ENCODE results near the gene PSMB7. TPM values are rescaled to one million over a fixed set of nuclear protein-coding genes. Genes with fewer than 3 reads are reported as not detected.

PSMB7 gene
- total and polyA plus RNA-seq, 2 of the 8 experiments (the other 6 are each of a cell fraction or from before 2014, with no cell fraction given), result 222 to 357 TPM

DNA sequence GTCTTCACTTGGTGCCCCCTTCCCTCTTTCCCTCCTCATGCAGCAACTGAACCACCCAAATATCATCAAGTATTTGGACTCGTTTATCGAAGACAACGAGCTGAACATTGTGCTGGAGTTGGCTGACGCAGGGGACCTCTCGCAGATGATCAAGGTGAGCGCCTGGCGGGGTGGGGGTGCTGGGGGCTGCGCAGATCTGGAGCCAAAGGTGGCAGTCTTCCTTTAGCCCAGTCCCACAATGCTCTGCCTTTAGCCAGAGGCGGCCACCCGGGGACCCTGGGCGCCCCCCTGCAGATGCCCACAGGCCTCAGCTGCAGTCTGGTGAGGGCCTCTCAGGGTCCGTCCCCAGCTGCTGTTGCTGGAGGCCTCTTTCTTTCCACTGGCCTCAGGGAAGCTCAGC is 93.8 kb downstream of the PSMB7 start (continued):
- no peak for TF ChIP-seq CREB1 (IDR thresholded peaks at IDR 0.05)
- no peak for TF ChIP-seq NRF1 (IDR thresholded peaks at IDR 0.05; ENCODE audit: low read depth, low read length)
- TF ChIP-seq, protein P1, sequence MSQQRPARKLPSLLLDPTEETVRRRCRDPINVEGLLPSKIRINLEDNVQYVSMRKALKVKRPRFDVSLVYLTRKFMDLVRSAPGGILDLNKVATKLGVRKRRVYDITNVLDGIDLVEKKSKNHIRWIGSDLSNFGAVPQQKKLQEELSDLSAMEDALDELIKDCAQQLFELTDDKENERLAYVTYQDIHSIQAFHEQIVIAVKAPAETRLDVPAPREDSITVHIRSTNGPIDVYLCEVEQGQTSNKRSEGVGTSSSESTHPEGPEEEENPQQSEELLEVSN (IDR thresholded peaks at IDR 0.05), result no peak
- no peak for TF ChIP-seq CTBP2 (IDR thresholded peaks at IDR 0.05; ENCODE audit: borderline replicate concordance, insufficient read depth, insufficient read length, low read length)
- no peak for TF ChIP-seq TAF1 (IDR thresholded peaks at IDR 0.05; ENCODE audit: low read depth, low read length)

All from H1 (cell line).